Panc1 (cell line): ENCODE data around the gene SH3BP2. TPM values are rescaled to one million over a fixed set of nuclear protein-coding genes. Genes with fewer than 3 reads are reported as not detected.

Source experiments
- ATAC-seq: fragments of 200-7000 bp; cut with Tn5 transposase; 2 replicates; pipeline ENCODE4 v1.9.1; 2020; ENCODE audit warnings: mild to moderate bottlenecking, moderate library complexity
- BruUV-seq: library from RNA; stranded (reverse); fragments of 400-500 nt; replicated peaks from 2 replicates; lab custom pipeline; 2021; lab: Mats Ljungman, UMichigan
- CTCF ChIA-PET: fragments of 300-600 bp; sonication (Branson Sonifier 250); formaldehyde crosslinking; loops from one replicate; lab custom pipeline; 2022; ENCODE audit warnings: antibody characterized with exemption; lab: Charles Lee
- POLR2A ChIA-PET: fragments of 300-600 bp; sonication (Branson Sonifier 250); formaldehyde crosslinking; loops from one replicate; lab custom pipeline; 2022; ENCODE audit warnings: antibody characterized with exemption; lab: Charles Lee
- DNase-seq: peaks from one replicate; pipeline ENCODE4 v3.0.0-alpha.2; 2010; ENCODE audit warnings: low read depth, low spot score
- H3K27ac ChIP-seq: 2 replicates; pipeline ENCODE4 v1.5.1; 2011; ENCODE audit warnings: mild to moderate bottlenecking, low read length, inconsistent platforms
- H3K27me3 ChIP-seq: fragments of 200-500 bp; sonication (Bioruptor generic); 2 replicates; pipeline ENCODE4 v1.6.0; 2014; ENCODE audit warnings: low read length, inconsistent platforms; ENCODE audit not compliant: control insufficient read depth, insufficient read depth
- H3K36me3 ChIP-seq: fragments of 200-500 bp; sonication (Bioruptor generic); 2 replicates; pipeline ENCODE4 v1.5.1; 2014; ENCODE audit warnings: inconsistent platforms, mild to moderate bottlenecking, low read length, moderate library complexity; ENCODE audit not compliant: control insufficient read depth, insufficient read depth
- H3K4me1 ChIP-seq: 2 replicates; pipeline ENCODE4 v1.5.1; 2011; ENCODE audit warnings: inconsistent platforms, mild to moderate bottlenecking, low read length, moderate library complexity; ENCODE audit not compliant: control insufficient read depth, insufficient read depth
- H3K4me3 ChIP-seq, 2 experiments: 2 replicates each; pipeline ENCODE4 v1.5.1; 2011 to 2012; ENCODE audit warnings: low read depth in 2 of 2, low read length in 2 of 2, mild to moderate bottlenecking in 2 of 2, inconsistent platforms in 1 of 2, moderate library complexity in 1 of 2
- H3K9me3 ChIP-seq: fragments of 200-500 bp; sonication (Bioruptor generic); 2 replicates; pipeline ENCODE4 v1.5.1; 2014; ENCODE audit warnings: low read depth, mild to moderate bottlenecking, inconsistent platforms, low read length, moderate library complexity; ENCODE audit not compliant: control insufficient read depth, insufficient read depth
- POLR2AphosphoS5 ChIP-seq: IDR thresholded peaks from 2 replicates; pipeline ENCODE4 v1.6.1; 2012; ENCODE audit warnings: mild to moderate bottlenecking, low read depth, low read length, moderate library complexity
- REST ChIP-seq, 2 experiments: IDR thresholded peaks; 2 replicates each; pipeline ENCODE4 v1.6.1; 2011 to 2012; ENCODE audit warnings: low read depth in 2 of 2, control low read depth in 1 of 2, low read length in 1 of 2, mild to moderate bottlenecking in 1 of 2, moderate library complexity in 1 of 2; ENCODE audit not compliant: insufficient read depth in 1 of 2
- SIN3A ChIP-seq: IDR thresholded peaks from 2 replicates; pipeline ENCODE4 v1.6.1; 2012; ENCODE audit warnings: low read depth, mild to moderate bottlenecking, low read length, moderate library complexity, borderline replicate concordance; ENCODE audit not compliant: insufficient read depth
- TCF7L2 ChIP-seq: IDR thresholded peaks from 2 replicates; pipeline ENCODE4 v1.6.1; 2011; ENCODE audit warnings: mild to moderate bottlenecking, low read depth, low read length, inconsistent platforms
- in situ Hi-C: cut with HindIII; loops from 2 replicates; pipeline ENCODE4 v1.10.0; 2016; ENCODE audit warnings: low sequenced_read_pairs, low pct_unique_long_range_greater_than_20kb
- intact Hi-C: fragments of 100-400 bp; cut with micrococcal nuclease; formaldehyde crosslinking; loops from one replicate; pipeline ENCODE4 v1.10.0; 2022; ENCODE audit not compliant: unreplicated experiment
- total RNA-seq: library from RNA; stranded (reverse); gene quantifications from one replicate; pipeline ENCODE4 v1.2.1, GENCODE V29; 2021; ENCODE audit not compliant: unreplicated experiment
- TF ChIP-seq, protein P1 (sequence below): fragments of 450-650 bp; IDR thresholded peaks from 2 replicates; pipeline ENCODE4 v1.5.1; 2017; ENCODE audit warnings: mild to moderate bottlenecking

SH3BP2 gene
- total RNA-seq, 1 experiment from 2014 or later = 93.4 TPM

- no peaks in the 10 kb centered on the region for H3K4me1 ChIP-seq
- POLR2A ChIA-PET = no interaction called here
- TF ChIP-seq, protein P1, sequence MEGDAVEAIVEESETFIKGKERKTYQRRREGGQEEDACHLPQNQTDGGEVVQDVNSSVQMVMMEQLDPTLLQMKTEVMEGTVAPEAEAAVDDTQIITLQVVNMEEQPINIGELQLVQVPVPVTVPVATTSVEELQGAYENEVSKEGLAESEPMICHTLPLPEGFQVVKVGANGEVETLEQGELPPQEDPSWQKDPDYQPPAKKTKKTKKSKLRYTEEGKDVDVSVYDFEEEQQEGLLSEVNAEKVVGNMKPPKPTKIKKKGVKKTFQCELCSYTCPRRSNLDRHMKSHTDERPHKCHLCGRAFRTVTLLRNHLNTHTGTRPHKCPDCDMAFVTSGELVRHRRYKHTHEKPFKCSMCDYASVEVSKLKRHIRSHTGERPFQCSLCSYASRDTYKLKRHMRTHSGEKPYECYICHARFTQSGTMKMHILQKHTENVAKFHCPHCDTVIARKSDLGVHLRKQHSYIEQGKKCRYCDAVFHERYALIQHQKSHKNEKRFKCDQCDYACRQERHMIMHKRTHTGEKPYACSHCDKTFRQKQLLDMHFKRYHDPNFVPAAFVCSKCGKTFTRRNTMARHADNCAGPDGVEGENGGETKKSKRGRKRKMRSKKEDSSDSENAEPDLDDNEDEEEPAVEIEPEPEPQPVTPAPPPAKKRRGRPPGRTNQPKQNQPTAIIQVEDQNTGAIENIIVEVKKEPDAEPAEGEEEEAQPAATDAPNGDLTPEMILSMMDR = no peak
- TF ChIP-seq TCF7L2 (no peak), REST (IDR thresholded peaks at IDR 0.05; ENCODE audit: insufficient read depth in 1 of 2, low read depth in 2 of 2, low read length in 1 of 2) (no peak), POLR2AphosphoS5 (no peak), SIN3A (no peak)
- no peaks in the 10 kb centered on the region for H3K27me3 ChIP-seq
- intact Hi-C loops (loop anchor here (10.0 kb wide), 1 partner anchor 167 kb away; no protein-coding TSS in a partner anchor), in situ Hi-C loops (no loop called here)
- no peak for DNase-seq
- no peak for ATAC-seq
- H3K27ac ChIP-seq = no peak overlapping the region
- BruUV-seq = no TSS peak
- H3K9me3 ChIP-seq = no peaks in the 10 kb centered on the region
- H3K4me3 ChIP-seq = no peak overlapping the region
- CTCF ChIA-PET = no interaction called here
- no peaks in the 10 kb centered on the region for H3K36me3 ChIP-seq
Measured at GRCh38 chr4:2768124-2768523, 24.8 kb upstream of the SH3BP2 start.

DNA sequence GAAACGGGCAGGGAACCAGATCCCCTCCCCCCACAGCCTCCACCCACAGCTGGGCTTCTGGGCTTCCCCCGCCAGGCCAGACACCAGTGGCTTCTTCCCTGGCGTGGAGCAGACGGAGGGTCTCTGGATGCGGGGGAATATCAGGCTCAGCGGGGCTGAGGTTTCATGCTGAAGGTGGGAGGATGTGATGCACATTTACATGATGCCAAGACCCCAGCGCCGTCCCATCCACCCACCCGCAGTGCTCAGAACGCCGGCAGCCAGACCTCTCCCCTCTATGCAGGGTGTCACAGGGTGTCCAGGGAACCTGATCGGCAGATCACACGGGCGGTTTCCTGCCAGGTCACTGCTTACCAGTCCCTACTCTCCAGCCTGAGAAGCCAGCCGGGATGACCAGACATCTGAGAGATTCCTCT lies 24.0 kb upstream of the SH3BP2 start:
- DNase-seq = no peak
- CTCF ChIA-PET = no interaction called here
- Histone ChIP-seq H3K27ac (no peak overlapping the region), H3K27me3 (no peaks in the 10 kb centered on the region), H3K4me1 (no peaks in the 10 kb centered on the region), H3K4me3 (no peak overlapping the region), H3K36me3 (no peaks in the 10 kb centered on the region), H3K9me3 (no peaks in the 10 kb centered on the region)
- TF ChIP-seq TCF7L2 (no peak), POLR2AphosphoS5 (no peak), SIN3A (no peak), REST (IDR thresholded peaks at IDR 0.05; ENCODE audit: insufficient read depth in 1 of 2, low read depth in 2 of 2, low read length in 1 of 2) (no peak)
- TF ChIP-seq, protein P1 = no peak
- in situ Hi-C loops (no loop called here), intact Hi-C loops (loop anchor here (10.0 kb wide), 1 partner anchor 166 kb away; no protein-coding TSS in a partner anchor)
- no TSS peak for BruUV-seq
- no peak for ATAC-seq
- POLR2A ChIA-PET = no interaction called here
